ENCODE measurements around the gene CHST8. TPM values are rescaled to one million over a fixed set of nuclear protein-coding genes. Genes with fewer than 3 reads are reported as not detected.

Gene CHST8
- polyA plus RNA-seq, 1 of the 3 experiments (the other 2 are of a cell fraction): 0.05 TPM

- Histone ChIP-seq H3K79me2 (ENCODE audit: insufficient read depth) (no peaks in the 10 kb centered on the region), H4K20me1 (ENCODE audit: insufficient read depth) (no peaks in the 10 kb centered on the region), H3K4me2 (no peak overlapping the region), H3K4me3 (ENCODE audit: low read depth in 2 of 2, low read length in 1 of 2) (no peak overlapping the region), H3F3A (replicated peaks; ENCODE audit: insufficient read depth) (no peaks in the 10 kb centered on the region), H3K9me3 (no peaks in the 10 kb centered on the region), H3K36me3 (replicated peaks in 1 of 2; ENCODE audit: control insufficient read depth in 1 of 2, insufficient read depth in 2 of 2, low read length in 1 of 2) (no peaks in the 10 kb centered on the region), H2AFZ (ENCODE audit: low read depth) (no peak overlapping the region), H3K9ac (no peak overlapping the region), H3K4me1 (ENCODE audit: control insufficient read depth in 1 of 2, insufficient read depth in 2 of 2, low read depth in 1 of 2, low read length in 1 of 2) (peaks cover 0 to 7% of the 10 kb centered on the region in 2 experiments; a peak in 1 of 4 replicates), H3K27ac (ENCODE audit: low read depth in 2 of 2, low read length in 1 of 2) (no peak overlapping the region), H3K27me3 (ENCODE audit: insufficient read depth) (no peaks in the 10 kb centered on the region; the same call in 1 of the 2 replicates), H3K9me2 (no peaks in the 10 kb centered on the region)
- 73% methylated on average over 7 of the region's 12 CpGs for WGBS (ENCODE audit: low lambda C conversion rate)
- DNase-seq: no peak
- CTCF ChIA-PET: interaction anchor here (1.2 to 5.8 kb wide), 3 partner anchors 12 to 316 kb away, joined by 9 to 119 read pairs (median 42); partner anchors contain the start of gene KCTD15
- TF ChIP-seq RCOR1 (IDR thresholded peaks at IDR 0.05; ENCODE audit: low read length) (no peak), RAD21 (IDR thresholded peaks at IDR 0.05; ENCODE audit: low read length) (no peak), SIN3A (IDR thresholded peaks at IDR 0.05; ENCODE audit: borderline replicate concordance, low read depth, low read length) (no peak), IRF3 (IDR thresholded peaks at IDR 0.05; ENCODE audit: low read depth, low read length) (no peak), CTCF (IDR thresholded peaks at IDR 0.05) (no peak), TCF12 (IDR thresholded peaks at IDR 0.05) (no peak), SMC3 (IDR thresholded peaks at IDR 0.05; ENCODE audit: low read depth, low read length) (no peak), NRF1 (IDR thresholded peaks at IDR 0.05; ENCODE audit: low read depth, low read length) (no peak), RFX5 (IDR thresholded peaks at IDR 0.05; ENCODE audit: low read length) (no peak), MEF2A (IDR thresholded peaks at IDR 0.05; ENCODE audit: borderline replicate concordance, low read depth) (no peak), ELF1 (IDR thresholded peaks at IDR 0.05) (no peak), EZH2phosphoT487 (IDR thresholded peaks at IDR 0.05; ENCODE audit: borderline replicate concordance, low read depth) (no peak), EP300 (IDR thresholded peaks at IDR 0.05; ENCODE audit: borderline replicate concordance in 1 of 2, low read depth in 1 of 2, low read length in 1 of 2) (no peak)
- POLR2A ChIA-PET: no interaction called here
Measured at GRCh38 chr19:33780746-33781145, 159.0 kb downstream of the CHST8 start.

- ChIA-PET POLR2A (no interaction called here), CTCF (interaction anchor here (1.2 to 5.8 kb wide), 3 partner anchors 11 to 315 kb away, joined by 9 to 119 read pairs (median 37); partner anchors contain the start of gene KCTD15)
- 84% methylated on average over 9 of the region's 15 CpGs for WGBS (ENCODE audit: low lambda C conversion rate)
- Histone ChIP-seq H3K27ac (ENCODE audit: low read depth in 2 of 2, low read length in 1 of 2) (no peak overlapping the region), H3K79me2 (ENCODE audit: insufficient read depth) (no peaks in the 10 kb centered on the region), H3K36me3 (replicated peaks in 1 of 2; ENCODE audit: control insufficient read depth in 1 of 2, insufficient read depth in 2 of 2, low read length in 1 of 2) (no peaks in the 10 kb centered on the region), H3K4me1 (ENCODE audit: control insufficient read depth in 1 of 2, insufficient read depth in 2 of 2, low read depth in 1 of 2, low read length in 1 of 2) (peaks cover 0 to 7% of the 10 kb centered on the region in 2 experiments; a peak in 1 of 4 replicates), H3K9me2 (no peaks in the 10 kb centered on the region), H3K9ac (no peak overlapping the region), H3F3A (replicated peaks; ENCODE audit: insufficient read depth) (no peaks in the 10 kb centered on the region), H3K4me3 (ENCODE audit: low read depth in 2 of 2, low read length in 1 of 2) (no peak overlapping the region), H3K27me3 (ENCODE audit: insufficient read depth) (no peaks in the 10 kb centered on the region; the same call in 1 of the 2 replicates), H3K4me2 (no peak overlapping the region), H2AFZ (ENCODE audit: low read depth) (no peak overlapping the region), H3K9me3 (no peaks in the 10 kb centered on the region), H4K20me1 (ENCODE audit: insufficient read depth) (no peaks in the 10 kb centered on the region)
- no peak for DNase-seq
- TF ChIP-seq JUND (IDR thresholded peaks at IDR 0.05) (no peak), NRF1 (IDR thresholded peaks at IDR 0.05; ENCODE audit: low read depth, low read length) (no peak), CHD2 (IDR thresholded peaks at IDR 0.05; ENCODE audit: low read length, partially characterized antibody) (no peak), ZBTB33 (IDR thresholded peaks at IDR 0.05; ENCODE audit: borderline replicate concordance, low read depth) (no peak), EZH2phosphoT487 (IDR thresholded peaks at IDR 0.05; ENCODE audit: borderline replicate concordance, low read depth) (no peak), NFIC (IDR thresholded peaks at IDR 0.05; ENCODE audit: borderline replicate concordance) (no peak), USF1 (IDR thresholded peaks at IDR 0.05; ENCODE audit: borderline replicate concordance, low read depth) (no peak), PBX3 (IDR thresholded peaks at IDR 0.05) (no peak), SMC3 (IDR thresholded peaks at IDR 0.05; ENCODE audit: low read depth, low read length) (no peak), IRF3 (IDR thresholded peaks at IDR 0.05; ENCODE audit: low read depth, low read length) (no peak), MXI1 (IDR thresholded peaks at IDR 0.05; ENCODE audit: low read depth, low read length) (no peak)
Measured at GRCh38 chr19:33781415-33781935, 159.7 kb downstream of the CHST8 start.

Data from SK-N-SH (cell line).